HepG2 (cell line): ENCODE data around the gene IKZF5. TPM values are rescaled to one million over a fixed set of nuclear protein-coding genes. Genes with fewer than 3 reads are reported as not detected.

Source experiments
- ARNT2 ChIP-seq: sonication (generic); formaldehyde crosslinking; IDR thresholded peaks from 2 replicates; pipeline ENCODE4 v1.8.0; 2022; ENCODE audit warnings: mild to moderate bottlenecking, low read depth, missing genetic modification reagents, moderate library complexity
- CEBPB ChIP-seq: IDR thresholded peaks from 2 replicates; pipeline ENCODE4 v1.6.1; 2011; ENCODE audit warnings: low read depth, low read length, improper control_type of control experiment, borderline replicate concordance
- CHCHD3 ChIP-seq: sonication (generic); formaldehyde crosslinking; IDR thresholded peaks from 2 replicates; pipeline ENCODE4 v1.8.0; 2022; ENCODE audit warnings: mild to moderate bottlenecking, missing genetic modification reagents, moderate library complexity
- HNF4A ChIP-seq: sonication (generic); formaldehyde crosslinking; IDR thresholded peaks from 2 replicates; pipeline ENCODE4 v1.4.0; 2020; ENCODE audit warnings: missing genetic modification reagents
- KLF6 ChIP-seq: IDR thresholded peaks from 2 replicates; pipeline ENCODE4 v1.8.0; 2016; ENCODE audit warnings: missing biosample characterization, missing genetic modification reagents
- NFRKB ChIP-seq: fragments of 450-650 bp; IDR thresholded peaks from 2 replicates; pipeline ENCODE4 v1.6.1; 2017
- SAFB2 ChIP-seq: sonication (generic); formaldehyde crosslinking; IDR thresholded peaks from 2 replicates; pipeline ENCODE4 v1.5.1; 2020; ENCODE audit warnings: missing genetic modification reagents, low read depth, mild to moderate bottlenecking, borderline replicate concordance
- SNAI1 ChIP-seq: sonication (generic); formaldehyde crosslinking; IDR thresholded peaks from 2 replicates; pipeline ENCODE4 v1.5.0; 2020; ENCODE audit warnings: mild to moderate bottlenecking, missing genetic modification reagents, borderline replicate concordance
- ZNF30 ChIP-seq: sonication (generic); formaldehyde crosslinking; IDR thresholded peaks from 2 replicates; pipeline ENCODE4 v1.5.0; 2020; ENCODE audit warnings: mild to moderate bottlenecking, missing genetic modification reagents
- ZNF891 ChIP-seq: sonication (generic); formaldehyde crosslinking; IDR thresholded peaks from 2 replicates; pipeline ENCODE4 v1.5.0; 2020; ENCODE audit warnings: mild to moderate bottlenecking, missing genetic modification reagents
- polyA plus RNA-seq, 8 experiments: library from polyadenylated mRNA; depleted of rRNA in 3 of 8; stranded (reverse) in 7 of 8; unstranded in 1 of 8; fragments of >200 nt; fragmentation: Illumina TruSeq in 4 of 8; extraction: Trizol in 4 of 8; gene quantifications; 2 replicates each; pipeline versions ENCODE4 v1.2.1 to v1.2.3, GENCODE V29; 2011 to 2016; ENCODE audit warnings: low read depth in 4 of 8, missing spikeins in 1 of 8, mixed read lengths in 1 of 8; ENCODE audit not compliant: insufficient read depth in 1 of 8
- total RNA-seq, 5 experiments: library from RNA; depleted of rRNA; stranded (reverse); fragments of >200 nt; fragmentation: Illumina TruSeq; extraction: Trizol; gene quantifications; 2 replicates each; pipeline ENCODE4 v1.2.3, GENCODE V29; 2016; ENCODE audit warnings: low read depth in 1 of 5
- TF ChIP-seq, protein P1 (sequence below): sonication (generic); formaldehyde crosslinking; IDR thresholded peaks from 2 replicates; pipeline ENCODE4 v1.5.0; 2020; ENCODE audit warnings: missing genetic modification reagents
- TF ChIP-seq, protein P2 (sequence below): sonication (generic); formaldehyde crosslinking; IDR thresholded peaks from 2 replicates; pipeline ENCODE4 v1.5.0; 2020; ENCODE audit warnings: mild to moderate bottlenecking, missing genetic modification reagents
- TF ChIP-seq, protein P3 (sequence below): sonication (generic); formaldehyde crosslinking; IDR thresholded peaks from 2 replicates; pipeline ENCODE4 v1.5.0; 2020; ENCODE audit warnings: missing genetic modification reagents
- TF ChIP-seq, protein P4 (sequence below): IDR thresholded peaks from 2 replicates; pipeline ENCODE4 v1.6.1; 2012; ENCODE audit warnings: inconsistent platforms
- TF ChIP-seq, protein P5 (sequence below): sonication (generic); formaldehyde crosslinking; IDR thresholded peaks from 2 replicates; pipeline ENCODE4 v1.4.0; 2020; ENCODE audit warnings: mild to moderate bottlenecking, missing genetic modification reagents, borderline replicate concordance
- TF ChIP-seq, protein P6 (sequence below): sonication (generic); formaldehyde crosslinking; IDR thresholded peaks from 2 replicates; pipeline ENCODE4 v1.4.0; 2020; ENCODE audit warnings: missing genetic modification reagents
- TF ChIP-seq, protein P7 (sequence below): sonication (generic); formaldehyde crosslinking; IDR thresholded peaks from 2 replicates; pipeline ENCODE4 v1.4.0; 2020; ENCODE audit warnings: mild to moderate bottlenecking, missing genetic modification reagents

The IKZF5 gene
- total and polyA plus RNA-seq, 2 of the 13 experiments (the other 11 are each of a cell fraction or from before 2014, with no cell fraction given) = 3.7 to 12.0 TPM

DNA sequence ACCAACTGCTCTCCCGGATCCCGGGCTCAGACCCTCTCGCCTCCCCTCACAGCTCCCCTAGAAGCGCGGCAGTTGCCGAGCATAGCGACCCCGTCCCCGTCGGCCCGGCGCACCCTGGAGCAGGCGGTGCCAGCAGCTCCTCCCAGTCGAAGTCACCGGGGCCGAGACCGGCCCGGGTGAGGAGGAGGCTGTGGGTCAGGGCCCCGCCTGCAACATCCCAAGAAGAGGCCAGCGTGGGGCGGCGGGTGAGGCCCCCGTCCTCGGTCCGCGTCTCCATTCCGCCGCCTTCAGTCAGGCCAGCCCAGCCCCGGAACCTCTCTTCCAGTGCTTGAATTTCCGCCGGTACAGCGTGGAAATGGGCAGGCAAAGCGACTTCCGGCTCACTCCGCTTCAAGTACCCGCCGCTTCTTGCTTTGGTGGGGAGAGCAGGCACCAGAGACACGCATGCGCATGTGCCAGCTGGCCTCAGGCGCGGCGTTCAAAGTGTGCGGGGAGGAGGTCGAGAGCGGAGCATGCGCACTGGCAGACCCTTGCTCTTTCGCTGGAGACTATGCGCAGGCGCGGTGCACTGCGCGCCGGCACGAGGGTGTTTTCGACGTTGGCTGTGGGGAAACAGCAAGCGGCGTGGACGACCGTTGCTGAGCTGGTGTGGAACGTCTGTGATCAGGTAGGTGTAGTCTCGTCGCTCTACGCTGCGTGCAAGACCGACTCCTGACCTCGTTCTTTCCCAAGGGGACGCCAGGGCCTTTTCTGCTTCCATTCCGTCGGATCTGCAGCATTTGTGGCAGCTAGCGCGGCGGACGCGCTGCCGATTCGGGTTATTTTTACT lies 54.5 kb downstream of the IKZF5 start, which contains the start of gene C10orf88 (continued):
- TF ChIP-seq, protein P1, sequence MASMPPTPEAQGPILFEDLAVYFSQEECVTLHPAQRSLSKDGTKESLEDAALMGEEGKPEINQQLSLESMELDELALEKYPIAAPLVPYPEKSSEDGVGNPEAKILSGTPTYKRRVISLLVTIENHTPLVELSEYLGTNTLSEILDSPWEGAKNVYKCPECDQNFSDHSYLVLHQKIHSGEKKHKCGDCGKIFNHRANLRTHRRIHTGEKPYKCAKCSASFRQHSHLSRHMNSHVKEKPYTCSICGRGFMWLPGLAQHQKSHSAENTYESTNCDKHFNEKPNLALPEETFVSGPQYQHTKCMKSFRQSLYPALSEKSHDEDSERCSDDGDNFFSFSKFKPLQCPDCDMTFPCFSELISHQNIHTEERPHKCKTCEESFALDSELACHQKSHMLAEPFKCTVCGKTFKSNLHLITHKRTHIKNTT (CRISPR knock-in tag) = no peak
- TF ChIP-seq, protein P2, sequence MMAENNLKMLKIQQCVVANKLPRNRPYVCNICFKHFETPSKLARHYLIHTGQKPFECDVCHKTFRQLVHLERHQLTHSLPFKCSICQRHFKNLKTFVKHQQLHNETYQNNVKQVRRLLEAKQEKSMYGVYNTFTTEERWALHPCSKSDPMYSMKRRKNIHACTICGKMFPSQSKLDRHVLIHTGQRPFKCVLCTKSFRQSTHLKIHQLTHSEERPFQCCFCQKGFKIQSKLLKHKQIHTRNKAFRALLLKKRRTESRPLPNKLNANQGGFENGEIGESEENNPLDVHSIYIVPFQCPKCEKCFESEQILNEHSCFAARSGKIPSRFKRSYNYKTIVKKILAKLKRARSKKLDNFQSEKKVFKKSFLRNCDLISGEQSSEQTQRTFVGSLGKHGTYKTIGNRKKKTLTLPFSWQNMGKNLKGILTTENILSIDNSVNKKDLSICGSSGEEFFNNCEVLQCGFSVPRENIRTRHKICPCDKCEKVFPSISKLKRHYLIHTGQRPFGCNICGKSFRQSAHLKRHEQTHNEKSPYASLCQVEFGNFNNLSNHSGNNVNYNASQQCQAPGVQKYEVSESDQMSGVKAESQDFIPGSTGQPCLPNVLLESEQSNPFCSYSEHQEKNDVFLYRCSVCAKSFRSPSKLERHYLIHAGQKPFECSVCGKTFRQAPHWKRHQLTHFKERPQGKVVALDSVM = peak; percentile 77
- TF ChIP-seq, protein P3, sequence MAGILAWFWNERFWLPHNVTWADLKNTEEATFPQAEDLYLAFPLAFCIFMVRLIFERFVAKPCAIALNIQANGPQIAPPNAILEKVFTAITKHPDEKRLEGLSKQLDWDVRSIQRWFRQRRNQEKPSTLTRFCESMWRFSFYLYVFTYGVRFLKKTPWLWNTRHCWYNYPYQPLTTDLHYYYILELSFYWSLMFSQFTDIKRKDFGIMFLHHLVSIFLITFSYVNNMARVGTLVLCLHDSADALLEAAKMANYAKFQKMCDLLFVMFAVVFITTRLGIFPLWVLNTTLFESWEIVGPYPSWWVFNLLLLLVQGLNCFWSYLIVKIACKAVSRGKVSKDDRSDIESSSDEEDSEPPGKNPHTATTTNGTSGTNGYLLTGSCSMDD (CRISPR knock-in tag) = peak; percentile 89; the same call in 1 of the 2 replicates
- TF ChIP-seq, protein P4, sequence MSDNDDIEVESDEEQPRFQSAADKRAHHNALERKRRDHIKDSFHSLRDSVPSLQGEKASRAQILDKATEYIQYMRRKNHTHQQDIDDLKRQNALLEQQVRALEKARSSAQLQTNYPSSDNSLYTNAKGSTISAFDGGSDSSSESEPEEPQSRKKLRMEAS = peak; percentile 100
- TF ChIP-seq, protein P5, sequence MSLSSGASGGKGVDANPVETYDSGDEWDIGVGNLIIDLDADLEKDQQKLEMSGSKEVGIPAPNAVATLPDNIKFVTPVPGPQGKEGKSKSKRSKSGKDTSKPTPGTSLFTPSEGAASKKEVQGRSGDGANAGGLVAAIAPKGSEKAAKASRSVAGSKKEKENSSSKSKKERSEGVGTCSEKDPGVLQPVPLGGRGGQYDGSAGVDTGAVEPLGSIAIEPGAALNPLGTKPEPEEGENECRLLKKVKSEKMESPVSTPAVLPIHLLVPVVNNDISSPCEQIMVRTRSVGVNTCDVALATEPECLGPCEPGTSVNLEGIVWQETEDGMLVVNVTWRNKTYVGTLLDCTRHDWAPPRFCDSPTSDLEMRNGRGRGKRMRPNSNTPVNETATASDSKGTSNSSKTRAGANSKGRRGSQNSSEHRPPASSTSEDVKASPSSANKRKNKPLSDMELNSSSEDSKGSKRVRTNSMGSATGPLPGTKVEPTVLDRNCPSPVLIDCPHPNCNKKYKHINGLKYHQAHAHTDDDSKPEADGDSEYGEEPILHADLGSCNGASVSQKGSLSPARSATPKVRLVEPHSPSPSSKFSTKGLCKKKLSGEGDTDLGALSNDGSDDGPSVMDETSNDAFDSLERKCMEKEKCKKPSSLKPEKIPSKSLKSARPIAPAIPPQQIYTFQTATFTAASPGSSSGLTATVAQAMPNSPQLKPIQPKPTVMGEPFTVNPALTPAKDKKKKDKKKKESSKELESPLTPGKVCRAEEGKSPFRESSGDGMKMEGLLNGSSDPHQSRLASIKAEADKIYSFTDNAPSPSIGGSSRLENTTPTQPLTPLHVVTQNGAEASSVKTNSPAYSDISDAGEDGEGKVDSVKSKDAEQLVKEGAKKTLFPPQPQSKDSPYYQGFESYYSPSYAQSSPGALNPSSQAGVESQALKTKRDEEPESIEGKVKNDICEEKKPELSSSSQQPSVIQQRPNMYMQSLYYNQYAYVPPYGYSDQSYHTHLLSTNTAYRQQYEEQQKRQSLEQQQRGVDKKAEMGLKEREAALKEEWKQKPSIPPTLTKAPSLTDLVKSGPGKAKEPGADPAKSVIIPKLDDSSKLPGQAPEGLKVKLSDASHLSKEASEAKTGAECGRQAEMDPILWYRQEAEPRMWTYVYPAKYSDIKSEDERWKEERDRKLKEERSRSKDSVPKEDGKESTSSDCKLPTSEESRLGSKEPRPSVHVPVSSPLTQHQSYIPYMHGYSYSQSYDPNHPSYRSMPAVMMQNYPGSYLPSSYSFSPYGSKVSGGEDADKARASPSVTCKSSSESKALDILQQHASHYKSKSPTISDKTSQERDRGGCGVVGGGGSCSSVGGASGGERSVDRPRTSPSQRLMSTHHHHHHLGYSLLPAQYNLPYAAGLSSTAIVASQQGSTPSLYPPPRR (CRISPR knock-in tag) = peak; percentile 83
- TF ChIP-seq CEBPB (no peak), SAFB2 (CRISPR knock-in tag) (peak; percentile 85), NFRKB (no peak), ZNF30 (CRISPR knock-in tag) (peak; percentile 86; the same call in 1 of the 2 replicates), KLF6 (CRISPR knock-in tag) (peak; percentile 87; the same call in 1 of the 2 replicates), ARNT2 (CRISPR knock-in tag) (peak; percentile 99), SNAI1 (peak; percentile 83; the same call in 1 of the 2 replicates), CHCHD3 (CRISPR knock-in tag) (peak; percentile 91), HNF4A (CRISPR knock-in tag) (peak; percentile 41; the same call in 1 of the 2 replicates), ZNF891 (CRISPR knock-in tag) (peak; percentile 96; the same call in 1 of the 2 replicates)
- TF ChIP-seq, protein P6, sequence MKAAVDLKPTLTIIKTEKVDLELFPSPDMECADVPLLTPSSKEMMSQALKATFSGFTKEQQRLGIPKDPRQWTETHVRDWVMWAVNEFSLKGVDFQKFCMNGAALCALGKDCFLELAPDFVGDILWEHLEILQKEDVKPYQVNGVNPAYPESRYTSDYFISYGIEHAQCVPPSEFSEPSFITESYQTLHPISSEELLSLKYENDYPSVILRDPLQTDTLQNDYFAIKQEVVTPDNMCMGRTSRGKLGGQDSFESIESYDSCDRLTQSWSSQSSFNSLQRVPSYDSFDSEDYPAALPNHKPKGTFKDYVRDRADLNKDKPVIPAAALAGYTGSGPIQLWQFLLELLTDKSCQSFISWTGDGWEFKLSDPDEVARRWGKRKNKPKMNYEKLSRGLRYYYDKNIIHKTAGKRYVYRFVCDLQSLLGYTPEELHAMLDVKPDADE (CRISPR knock-in tag) = peak; percentile 76; the same call in 1 of the 2 replicates
- TF ChIP-seq, protein P7, sequence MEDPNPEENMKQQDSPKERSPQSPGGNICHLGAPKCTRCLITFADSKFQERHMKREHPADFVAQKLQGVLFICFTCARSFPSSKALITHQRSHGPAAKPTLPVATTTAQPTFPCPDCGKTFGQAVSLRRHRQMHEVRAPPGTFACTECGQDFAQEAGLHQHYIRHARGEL (CRISPR knock-in tag) = peak; percentile 83
